HEK293 (cell line): ENCODE data around the gene TMEM183A.

ENCODE experiments used
- ZNF19 ChIP-seq: fragments of 450-650 bp; formaldehyde crosslinking; IDR thresholded peaks from 2 replicates; pipeline ENCODE4; 2016; ENCODE audit warnings: missing biosample characterization, missing genetic modification characterization, low read depth
- ZNF670 ChIP-seq: fragments of 450-650 bp; formaldehyde crosslinking; IDR thresholded peaks from 2 replicates; pipeline ENCODE4 v1.5.1; 2016; ENCODE audit warnings: missing biosample characterization, missing genetic modification characterization, low read depth
- TF ChIP-seq, protein P1 (sequence below): fragments of 450-650 bp; formaldehyde crosslinking; IDR thresholded peaks from 2 replicates; pipeline ENCODE4 v1.5.1; 2016; ENCODE audit warnings: missing biosample characterization, missing genetic modification characterization

GRCh38 chr1:203034422-203035110 is 27.4 kb downstream of the TMEM183A start:
- TF ChIP-seq ZNF670 (tag by site-specific recombination) (no peak), ZNF19 (no peak)
- TF ChIP-seq, protein P1, sequence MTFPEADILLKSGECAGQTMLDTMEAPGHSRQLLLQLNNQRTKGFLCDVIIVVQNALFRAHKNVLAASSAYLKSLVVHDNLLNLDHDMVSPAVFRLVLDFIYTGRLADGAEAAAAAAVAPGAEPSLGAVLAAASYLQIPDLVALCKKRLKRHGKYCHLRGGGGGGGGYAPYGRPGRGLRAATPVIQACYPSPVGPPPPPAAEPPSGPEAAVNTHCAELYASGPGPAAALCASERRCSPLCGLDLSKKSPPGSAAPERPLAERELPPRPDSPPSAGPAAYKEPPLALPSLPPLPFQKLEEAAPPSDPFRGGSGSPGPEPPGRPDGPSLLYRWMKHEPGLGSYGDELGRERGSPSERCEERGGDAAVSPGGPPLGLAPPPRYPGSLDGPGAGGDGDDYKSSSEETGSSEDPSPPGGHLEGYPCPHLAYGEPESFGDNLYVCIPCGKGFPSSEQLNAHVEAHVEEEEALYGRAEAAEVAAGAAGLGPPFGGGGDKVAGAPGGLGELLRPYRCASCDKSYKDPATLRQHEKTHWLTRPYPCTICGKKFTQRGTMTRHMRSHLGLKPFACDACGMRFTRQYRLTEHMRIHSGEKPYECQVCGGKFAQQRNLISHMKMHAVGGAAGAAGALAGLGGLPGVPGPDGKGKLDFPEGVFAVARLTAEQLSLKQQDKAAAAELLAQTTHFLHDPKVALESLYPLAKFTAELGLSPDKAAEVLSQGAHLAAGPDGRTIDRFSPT (tag by site-specific recombination) = no peak
